ENCODE results near the gene ARHGAP26.

ARHGAP26 gene

GRCh38 chr5:143001764-143002351 lies 231.7 kb downstream of the ARHGAP26 start:
- DNase-seq: peak; percentile 43

- peak; percentile 67 for DNase-seq
Measured at GRCh38 chr5:143002459-143003327, 232.5 kb downstream of the ARHGAP26 start.

- DNase-seq: no peak
Measured at GRCh38 chr5:143003328-143003636, 233.1 kb downstream of the ARHGAP26 start.

GRCh38 chr5:143004361-143005145 lies 234.4 kb downstream of the ARHGAP26 start:
- no peak for DNase-seq

GRCh38 chr5:143006501-143006900 lies 236.3 kb downstream of the ARHGAP26 start:
- no peak for DNase-seq

- DNase-seq: no peak
Measured at GRCh38 chr5:143008032-143008431, 237.9 kb downstream of the ARHGAP26 start.

GRCh38 chr5:143008809-143009521 lies 238.8 kb downstream of the ARHGAP26 start:
- peak; percentile 76 for DNase-seq

- no peak for DNase-seq
Measured at GRCh38 chr5:143010351-143010750, 240.2 kb downstream of the ARHGAP26 start.

- DNase-seq: no peak
Measured at GRCh38 chr5:143011585-143011984, 241.4 kb downstream of the ARHGAP26 start.

GRCh38 chr5:143013176-143013891 lies 243.2 kb downstream of the ARHGAP26 start:
- DNase-seq: no peak

- DNase-seq: peak; percentile 42
Measured at GRCh38 chr5:143014017-143014651, 244.0 kb downstream of the ARHGAP26 start.

GRCh38 chr5:143016777-143017516 lies 246.8 kb downstream of the ARHGAP26 start:
- peak; percentile 62 for DNase-seq

GRCh38 chr5:143017541-143017940 lies 247.4 kb downstream of the ARHGAP26 start:
- no peak for DNase-seq

- DNase-seq: no peak
Measured at GRCh38 chr5:143017992-143018391, 247.8 kb downstream of the ARHGAP26 start.

- no peak for DNase-seq
Measured at GRCh38 chr5:143019157-143019556, 249.0 kb downstream of the ARHGAP26 start.

GRCh38 chr5:143019614-143020515 lies 249.7 kb downstream of the ARHGAP26 start:
- no peak for DNase-seq

GRCh38 chr5:143021595-143021994 lies 251.4 kb downstream of the ARHGAP26 start:
- no peak for DNase-seq

GRCh38 chr5:143023411-143024096 lies 253.4 kb downstream of the ARHGAP26 start:
- DNase-seq: peak; percentile 21

- no peak for DNase-seq
Measured at GRCh38 chr5:143024228-143024920, 254.2 kb downstream of the ARHGAP26 start.

All from CD4-positive, alpha-beta T cell treated with Interleukin-17A for 4 hours (primary cell).